SKM-1 treated with dmso at 0.1 percent for 144 hours (cell line): ENCODE data around the gene NKIRAS2.
A peak's percentile ranks its signal among the peaks of the same experiment; 100 is the strongest.
"Not testable (repeated sequence)": the region's sequence is repeated elsewhere in the genome, so short reads cannot be mapped to it uniquely, and the experiment has no call there.

Experiments used
- DNase-seq: peaks from one replicate; lab custom pipeline; 2025; ENCODE audit not compliant: unreplicated experiment; lab: John Stamatoyannopoulos, UW

The NKIRAS2 gene

GRCh38 chr17:41996855-41997164, 23.1 kb upstream of the NKIRAS2 start:
- no peak for DNase-seq

GRCh38 chr17:41998497-41998896, 21.4 kb upstream of the NKIRAS2 start:
- DNase-seq, result no peak

GRCh38 chr17:42000413-42001133, 19.3 kb upstream of the NKIRAS2 start:
- no peak for DNase-seq

- DNase-seq, result no peak
Measured at GRCh38 chr17:42001729-42002128, 18.2 kb upstream of the NKIRAS2 start.

DNA sequence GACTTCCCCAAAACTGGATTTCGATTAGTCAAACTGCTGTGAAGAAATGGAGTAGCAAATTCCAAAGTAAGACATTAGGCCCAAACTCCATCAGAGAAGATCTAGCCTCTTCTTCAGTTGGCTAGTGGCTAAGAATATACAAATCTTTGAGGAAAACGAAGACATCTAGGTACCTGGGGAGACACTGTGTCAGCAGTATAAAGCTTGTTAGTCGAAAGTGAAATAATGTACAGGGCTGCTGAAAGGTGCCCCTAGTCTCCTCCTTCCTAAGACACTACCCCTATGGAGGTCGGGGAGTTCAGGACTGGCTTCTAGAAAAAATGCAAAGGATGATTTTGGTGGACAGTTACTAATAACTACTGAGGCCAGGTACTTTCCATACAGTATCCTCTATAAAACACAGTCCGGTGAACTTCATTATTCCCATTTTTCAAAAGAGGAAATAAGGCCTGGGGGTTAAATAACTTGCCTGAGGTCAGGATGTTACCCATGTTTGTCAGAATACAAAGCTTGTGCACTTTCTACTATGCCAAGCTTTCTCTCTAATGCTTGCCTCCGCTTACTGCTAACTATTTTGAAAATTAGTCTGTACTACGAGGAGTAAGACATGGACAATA, 17.6 kb upstream of the NKIRAS2 start:
- no peak for DNase-seq

GRCh38 chr17:42002792-42003301, 17.0 kb upstream of the NKIRAS2 start:
- DNase-seq, result no peak

GRCh38 chr17:42005166-42005565, 14.7 kb upstream of the NKIRAS2 start:
- DNase-seq, result no peak

DNA sequence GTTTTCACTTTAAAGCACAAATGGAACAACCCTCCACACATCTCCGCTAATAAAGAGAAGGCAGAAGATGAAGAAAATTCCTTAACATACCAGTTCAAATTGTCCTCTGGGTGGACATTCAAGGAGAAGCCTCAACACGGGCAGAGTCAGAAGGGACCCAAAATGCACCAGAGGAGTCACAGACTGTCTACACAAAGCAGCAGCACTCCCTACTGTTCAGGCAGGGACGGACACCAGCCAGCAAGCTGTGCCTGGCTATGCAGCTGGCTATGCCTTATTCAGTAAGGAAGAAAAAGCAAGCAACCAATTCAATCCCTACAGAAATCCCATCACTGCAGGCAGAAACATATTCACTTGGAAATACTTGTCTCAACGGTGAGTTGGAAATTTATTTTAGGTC, 10.7 kb upstream of the NKIRAS2 start:
- no peak for DNase-seq

DNA sequence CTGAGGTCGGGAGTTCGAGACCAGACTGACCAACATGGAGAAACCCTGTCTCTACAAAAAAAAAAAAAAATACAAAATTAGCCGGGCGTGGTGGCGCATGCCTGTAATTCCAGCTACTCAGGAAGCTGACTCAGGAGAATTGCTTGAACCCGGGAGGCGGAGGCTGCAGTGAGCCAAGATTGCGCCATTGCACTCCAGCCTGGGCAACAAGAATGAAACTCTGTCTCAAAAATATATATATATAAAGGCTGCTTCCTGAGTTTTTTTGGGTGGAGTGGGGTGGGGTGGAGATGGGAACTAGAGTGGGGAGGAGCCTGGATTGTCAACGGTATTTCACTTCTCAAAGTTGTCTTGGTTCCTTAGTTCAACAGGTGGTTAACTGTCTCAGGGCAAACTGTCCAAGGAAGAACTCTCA, 9.6 kb upstream of the NKIRAS2 start:
- DNase-seq, result not testable (repeated sequence)

DNA sequence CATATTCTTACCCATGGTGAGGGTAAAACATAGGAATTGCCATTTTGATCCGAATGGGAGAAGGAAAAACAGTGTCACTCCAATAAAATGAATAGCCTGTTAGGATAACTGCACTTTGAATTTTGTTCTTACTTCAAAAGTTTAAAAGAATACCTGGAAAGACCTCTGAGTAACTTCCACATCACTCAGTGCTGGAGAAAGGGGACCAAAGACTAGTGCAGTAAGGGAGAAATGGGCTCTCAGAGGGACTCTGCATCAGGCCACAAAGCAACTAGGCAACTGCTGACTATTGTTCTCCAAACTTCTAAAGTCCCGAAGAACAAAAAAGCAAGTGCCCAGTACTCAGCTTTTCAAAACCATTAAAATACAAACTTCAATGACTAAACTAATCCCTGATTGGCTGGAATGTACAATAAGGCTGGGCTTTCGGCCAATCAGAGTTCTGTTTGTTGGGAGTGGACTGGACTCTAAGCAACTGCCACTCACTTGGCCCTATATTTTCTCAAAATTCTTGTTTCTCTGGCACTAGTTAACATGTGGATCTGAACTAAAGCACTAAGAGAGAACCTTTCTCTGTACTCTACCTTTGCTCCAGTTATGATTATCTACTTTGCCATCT, 8.9 kb upstream of the NKIRAS2 start:
- DNase-seq, result no peak

- DNase-seq, result not testable (repeated sequence)
Measured at GRCh38 chr17:42012363-42012762, 7.5 kb upstream of the NKIRAS2 start.

DNA sequence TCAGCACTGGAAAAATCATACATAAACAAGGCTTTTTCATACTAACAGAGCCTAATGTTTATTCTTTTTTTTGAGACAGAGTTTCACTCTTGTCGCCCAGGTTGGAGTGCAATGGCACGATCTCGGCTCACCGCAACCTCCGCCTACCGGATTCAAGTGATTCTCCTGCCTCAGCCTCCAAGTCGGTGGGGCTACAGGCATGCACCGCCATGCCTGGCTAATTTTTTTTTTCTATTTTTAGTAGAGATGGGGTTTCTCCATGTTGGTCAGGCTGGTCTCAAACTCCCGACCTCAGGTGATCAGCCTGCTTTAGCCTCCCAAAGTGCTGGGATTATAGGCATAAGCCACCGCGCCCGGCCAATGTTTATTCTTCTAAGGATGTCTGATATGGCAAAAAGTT, 6.2 kb upstream of the NKIRAS2 start:
- not testable (repeated sequence) for DNase-seq

- no peak for DNase-seq
Measured at GRCh38 chr17:42016411-42016831, 3.5 kb upstream of the NKIRAS2 start.

DNA sequence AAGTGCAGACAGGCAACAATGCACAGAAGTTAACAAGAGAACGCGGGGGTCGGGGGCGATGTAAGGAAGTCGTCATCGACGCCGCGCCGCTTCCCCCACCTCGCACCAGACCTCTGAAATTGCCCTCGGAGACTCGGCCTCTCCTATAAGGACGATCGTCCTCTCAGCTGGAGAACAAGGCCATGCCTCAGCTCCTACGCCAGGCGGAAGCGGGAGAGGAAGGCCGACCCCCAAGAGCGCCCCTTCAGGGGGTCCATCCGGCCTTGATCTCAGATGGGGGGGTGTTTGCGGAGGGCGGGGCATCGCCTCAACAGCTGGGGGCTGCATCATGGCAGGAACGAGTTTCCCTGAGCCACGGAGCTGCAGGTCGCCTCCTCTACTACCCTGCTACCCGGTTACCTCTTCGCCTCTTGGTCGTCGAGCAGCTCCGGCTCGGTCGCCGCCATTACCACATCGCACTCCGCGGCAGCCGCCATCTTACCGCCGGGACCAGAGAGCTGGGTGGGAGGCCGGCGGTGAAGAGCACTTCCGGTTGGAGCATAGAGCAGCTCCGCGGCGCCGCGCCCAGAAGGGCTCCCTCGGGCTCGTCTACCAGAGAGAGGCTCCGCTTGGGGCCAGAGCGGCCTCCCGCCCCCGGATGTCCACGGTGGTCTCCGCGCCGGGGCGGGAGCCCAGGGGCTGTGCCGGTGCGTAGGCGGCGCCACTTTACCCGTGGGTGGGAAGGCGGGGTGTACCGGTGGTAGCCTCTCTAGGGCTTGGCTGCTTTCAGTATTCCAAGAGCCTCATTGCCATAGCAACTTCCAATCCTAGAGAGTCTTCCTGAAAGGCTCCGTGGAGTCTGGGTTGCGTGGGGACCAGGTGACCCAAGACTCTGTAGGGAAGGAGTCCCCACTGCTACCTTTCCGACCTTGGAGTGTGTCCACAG, 2.7 kb upstream of the NKIRAS2 start, which contains the start of gene DNAJC7:
TSS of gene DNAJC7 (minus strand) at position 499 of the 925 bp plus-strand sequence. CDS start at position 476, 23 bp downstream.
- peak; percentile 88 for DNase-seq

- DNase-seq, result no peak
Measured at GRCh38 chr17:42017866-42018200, 2.1 kb upstream of the NKIRAS2 start.

- no peak for DNase-seq
Measured at GRCh38 chr17:42018339-42018738, 1.6 kb upstream of the NKIRAS2 start.

- DNase-seq, result no peak
Measured at GRCh38 chr17:42018988-42019387, 902 bp upstream of the NKIRAS2 start.

GRCh38 chr17:42020845-42021244, 955 bp downstream of the NKIRAS2 start:
- not testable (repeated sequence) for DNase-seq

DNA sequence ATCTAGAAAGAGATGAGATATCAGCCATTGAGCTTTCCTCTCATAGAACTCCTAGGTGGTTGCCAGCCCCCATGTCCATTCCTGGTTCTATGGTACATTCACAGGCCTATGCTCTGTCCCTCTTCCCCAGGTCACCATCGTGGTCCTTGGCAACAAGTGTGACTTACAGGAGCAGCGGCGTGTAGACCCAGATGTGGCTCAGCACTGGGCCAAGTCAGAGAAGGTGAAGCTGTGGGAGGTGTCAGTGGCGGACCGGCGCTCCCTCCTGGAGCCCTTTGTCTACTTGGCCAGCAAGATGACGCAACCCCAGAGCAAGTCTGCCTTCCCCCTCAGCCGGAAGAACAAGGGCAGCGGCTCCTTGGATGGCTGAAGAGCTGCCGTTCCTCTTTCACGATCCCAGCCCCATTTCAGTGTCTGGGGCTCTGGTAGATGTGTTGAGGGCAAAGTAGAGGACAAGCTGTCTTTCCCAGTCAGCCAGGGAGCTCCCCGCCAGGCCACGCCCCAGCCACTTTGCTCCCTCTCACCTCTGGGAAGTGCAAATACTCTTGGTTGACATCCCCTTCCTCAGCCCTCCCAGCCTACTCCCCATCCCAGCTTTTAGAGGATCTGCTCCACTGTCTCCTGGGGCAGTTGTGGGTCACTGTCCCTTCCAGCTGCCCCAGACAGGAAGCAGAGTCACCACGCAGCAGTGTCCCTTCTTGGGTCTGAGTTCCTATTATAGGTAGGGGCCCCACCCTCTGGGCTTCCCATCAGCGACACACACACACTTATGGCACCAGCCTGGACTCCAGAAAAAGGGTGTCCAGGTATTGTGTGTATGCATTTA, 3.8 kb downstream of the NKIRAS2 start:
- peak; percentile 87 for DNase-seq

- DNase-seq, result no peak
Measured at GRCh38 chr17:42025191-42025579, 5.3 kb downstream of the NKIRAS2 start.
